ENCODE measurements around the gene CXCR2.
"Not testable (repeated sequence)": the region's sequence is repeated elsewhere in the genome, so short reads cannot be mapped to it uniquely, and the experiment has no call there.

The CXCR2 gene

GRCh38 chr2:218097975-218098374 is 27.9 kb upstream of the CXCR2 start:
- Histone ChIP-seq H2AK5ac (ENCODE audit: low read depth, low read length) (no peak overlapping the region), H2BK12ac (ENCODE audit: low read length) (no peak overlapping the region), H3K23ac (ENCODE audit: low read depth, low read length, poor library complexity) (no peak overlapping the region), H2AFZ (ENCODE audit: low read length) (no peak overlapping the region), H3K27me3 (ENCODE audit: control insufficient read depth in 3 of 3, insufficient read depth in 3 of 3, low read depth in 1 of 3, low read length in 3 of 3) (no peaks in the 10 kb centered on the region), H3K4me3 (ENCODE audit: low read length in 2 of 2) (no peak overlapping the region), H2BK15ac (ENCODE audit: low read length) (no peak overlapping the region), H3K4me1 (ENCODE audit: control insufficient read depth in 2 of 2, insufficient read depth in 1 of 2, low read depth in 1 of 2, low read length in 2 of 2) (no peaks in the 10 kb centered on the region), H3K9ac (ENCODE audit: low read depth, low read length, poor library complexity) (no peak overlapping the region), H3K36me3 (replicated peaks in 1 of 2; ENCODE audit: control insufficient read depth in 2 of 2, insufficient read depth in 2 of 2, low read length in 2 of 2) (no peaks in the 10 kb centered on the region), H3K14ac (ENCODE audit: low read length) (no peak overlapping the region), H3K18ac (ENCODE audit: low read length) (no peak overlapping the region), H2BK5ac (ENCODE audit: low read length) (no peak overlapping the region), H3K9me3 (replicated peaks in 1 of 2; ENCODE audit: control insufficient read depth in 2 of 2, insufficient read depth in 1 of 2, low read depth in 1 of 2, low read length in 2 of 2) (no peaks in the 10 kb centered on the region), H3K27ac (replicated peaks; ENCODE audit: low read length) (no peak overlapping the region), H4K91ac (ENCODE audit: low read depth, low read length, poor library complexity) (no peak overlapping the region), H3K79me1 (ENCODE audit: low read depth, low read length) (no peaks in the 10 kb centered on the region), H3K4ac (ENCODE audit: low read length) (no peak overlapping the region), H3K4me2 (ENCODE audit: insufficient read depth, low read length, poor library complexity, severe bottlenecking) (no peak overlapping the region), H4K8ac (ENCODE audit: low read depth, low read length) (no peak overlapping the region), H2BK120ac (ENCODE audit: low read depth, low read length) (no peak overlapping the region)
- WGBS, 2 donors (ENCODE audit: extremely low coverage in 2 of 2, insufficient read length in 2 of 2, insufficient replicate concordance in 1 of 2) = no CpG with 5 or more reads among the region's 3 CpGs
- no peak for DNase-seq (ENCODE audit: low spot score)

- not testable (repeated sequence) for H3K4me2 ChIP-seq (ENCODE audit: insufficient read depth, low read length, poor library complexity, severe bottlenecking); H3K4me1 ChIP-seq (ENCODE audit: control insufficient read depth in 2 of 2, insufficient read depth in 1 of 2, low read depth in 1 of 2, low read length in 2 of 2); H3K23ac ChIP-seq (ENCODE audit: low read depth, low read length, poor library complexity); H3K4me3 ChIP-seq (ENCODE audit: low read length in 2 of 2); H2BK12ac ChIP-seq (ENCODE audit: low read length); H4K8ac ChIP-seq (ENCODE audit: low read depth, low read length); H3K9me3 ChIP-seq (replicated peaks in 1 of 2; ENCODE audit: control insufficient read depth in 2 of 2, insufficient read depth in 1 of 2, low read depth in 1 of 2, low read length in 2 of 2); H2AK5ac ChIP-seq (ENCODE audit: low read depth, low read length); H3K36me3 ChIP-seq (replicated peaks in 1 of 2; ENCODE audit: control insufficient read depth in 2 of 2, insufficient read depth in 2 of 2, low read length in 2 of 2); H3K18ac ChIP-seq (ENCODE audit: low read length); H3K27ac ChIP-seq (replicated peaks; ENCODE audit: low read length); H3K79me1 ChIP-seq (ENCODE audit: low read depth, low read length); H4K91ac ChIP-seq (ENCODE audit: low read depth, low read length, poor library complexity); DNase-seq (ENCODE audit: low spot score); H3K27me3 ChIP-seq (ENCODE audit: control insufficient read depth in 3 of 3, insufficient read depth in 3 of 3, low read depth in 1 of 3, low read length in 3 of 3); H3K14ac ChIP-seq (ENCODE audit: low read length); H2BK5ac ChIP-seq (ENCODE audit: low read length); H2AFZ ChIP-seq (ENCODE audit: low read length); H3K9ac ChIP-seq (ENCODE audit: low read depth, low read length, poor library complexity); H2BK120ac ChIP-seq (ENCODE audit: low read depth, low read length); H2BK15ac ChIP-seq (ENCODE audit: low read length); H3K4ac ChIP-seq (ENCODE audit: low read length)
- no CpG with 5 or more reads among the region's 7 CpGs for WGBS, 2 donors (ENCODE audit: extremely low coverage in 2 of 2, insufficient read length in 2 of 2, insufficient replicate concordance in 1 of 2)
Measured at GRCh38 chr2:218108834-218109233, 17.0 kb upstream of the CXCR2 start.

GRCh38 chr2:218121789-218122188 is 4.0 kb upstream of the CXCR2 start:
- not testable (repeated sequence) for H3K14ac ChIP-seq (ENCODE audit: low read length); H3K27ac ChIP-seq (replicated peaks; ENCODE audit: low read length); H3K23ac ChIP-seq (ENCODE audit: low read depth, low read length, poor library complexity); H2BK15ac ChIP-seq (ENCODE audit: low read length); H3K4me3 ChIP-seq (ENCODE audit: low read length in 2 of 2); H2BK5ac ChIP-seq (ENCODE audit: low read length); H2BK120ac ChIP-seq (ENCODE audit: low read depth, low read length); H2AK5ac ChIP-seq (ENCODE audit: low read depth, low read length); H3K4me2 ChIP-seq (ENCODE audit: insufficient read depth, low read length, poor library complexity, severe bottlenecking); H4K8ac ChIP-seq (ENCODE audit: low read depth, low read length); H3K18ac ChIP-seq (ENCODE audit: low read length); H4K91ac ChIP-seq (ENCODE audit: low read depth, low read length, poor library complexity); H3K79me1 ChIP-seq (ENCODE audit: low read depth, low read length); H3K36me3 ChIP-seq (replicated peaks in 1 of 2; ENCODE audit: control insufficient read depth in 2 of 2, insufficient read depth in 2 of 2, low read length in 2 of 2); DNase-seq (ENCODE audit: low spot score); H3K9ac ChIP-seq (ENCODE audit: low read depth, low read length, poor library complexity); H2BK12ac ChIP-seq (ENCODE audit: low read length); H3K4ac ChIP-seq (ENCODE audit: low read length); H2AFZ ChIP-seq (ENCODE audit: low read length); H3K27me3 ChIP-seq (ENCODE audit: control insufficient read depth in 3 of 3, insufficient read depth in 3 of 3, low read depth in 1 of 3, low read length in 3 of 3); H3K9me3 ChIP-seq (replicated peaks in 1 of 2; ENCODE audit: control insufficient read depth in 2 of 2, insufficient read depth in 1 of 2, low read depth in 1 of 2, low read length in 2 of 2)
- WGBS, 2 donors (ENCODE audit: extremely low coverage in 2 of 2, insufficient read length in 2 of 2, insufficient replicate concordance in 1 of 2) = no CpG with 5 or more reads among the region's 4 CpGs
- peaks cover 0 to 12% of the 10 kb centered on the region in 2 donors for H3K4me1 ChIP-seq (ENCODE audit: control insufficient read depth in 2 of 2, insufficient read depth in 1 of 2, low read depth in 1 of 2, low read length in 2 of 2)

- H3K4me2 ChIP-seq (ENCODE audit: insufficient read depth, low read length, poor library complexity, severe bottlenecking); H2AFZ ChIP-seq (ENCODE audit: low read length); H3K4me3 ChIP-seq (ENCODE audit: low read length in 2 of 2); H4K91ac ChIP-seq (ENCODE audit: low read depth, low read length, poor library complexity); H2BK15ac ChIP-seq (ENCODE audit: low read length); H3K79me1 ChIP-seq (ENCODE audit: low read depth, low read length); DNase-seq (ENCODE audit: low spot score); H3K9ac ChIP-seq (ENCODE audit: low read depth, low read length, poor library complexity); H3K14ac ChIP-seq (ENCODE audit: low read length); H3K4ac ChIP-seq (ENCODE audit: low read length); H3K9me3 ChIP-seq (replicated peaks in 1 of 2; ENCODE audit: control insufficient read depth in 2 of 2, insufficient read depth in 1 of 2, low read depth in 1 of 2, low read length in 2 of 2); H2AK5ac ChIP-seq (ENCODE audit: low read depth, low read length); H3K27ac ChIP-seq (replicated peaks; ENCODE audit: low read length); H4K8ac ChIP-seq (ENCODE audit: low read depth, low read length); H3K18ac ChIP-seq (ENCODE audit: low read length); H3K23ac ChIP-seq (ENCODE audit: low read depth, low read length, poor library complexity); H2BK120ac ChIP-seq (ENCODE audit: low read depth, low read length); H2BK5ac ChIP-seq (ENCODE audit: low read length); H2BK12ac ChIP-seq (ENCODE audit: low read length); H3K36me3 ChIP-seq (replicated peaks in 1 of 2; ENCODE audit: control insufficient read depth in 2 of 2, insufficient read depth in 2 of 2, low read length in 2 of 2); H3K27me3 ChIP-seq (ENCODE audit: control insufficient read depth in 3 of 3, insufficient read depth in 3 of 3, low read depth in 1 of 3, low read length in 3 of 3): not testable (repeated sequence)
- H3K4me1 ChIP-seq (ENCODE audit: control insufficient read depth in 2 of 2, insufficient read depth in 1 of 2, low read depth in 1 of 2, low read length in 2 of 2) = peaks cover 0 to 12% of the 10 kb centered on the region in 2 donors
Measured at GRCh38 chr2:218122286-218122685, 3.5 kb upstream of the CXCR2 start.

Data from neuronal stem cell (in vitro differentiated cells).